Lung microvascular endothelial cell (primary cell): Measurements from ENCODE around the gene RASL11B. TPM values are rescaled to one million over a fixed set of nuclear protein-coding genes. Genes with fewer than 3 reads are reported as not detected.

ENCODE experiments used
- DNase-seq, 2 donors: peaks; one replicate each; pipeline versions ENCODE4 v3.0.0 to v3.0.0-alpha.2; 2010; ENCODE audit warnings: low read depth in 2 of 2
- total RNA-seq: library from RNA; depleted of rRNA; stranded (reverse); fragments of >200 nt; gene quantifications from 2 replicates; pipeline ENCODE4 v1.2.1, GENCODE V29; 2014

The RASL11B gene
- total RNA-seq, 1 donor from 2014 or later: under 0.01 TPM

- no peak for DNase-seq
Measured at GRCh38 chr4:52842792-52843191, 19.3 kb upstream of the RASL11B start.

- no peak for DNase-seq
Measured at GRCh38 chr4:52843351-52843750, 18.8 kb upstream of the RASL11B start.

DNA sequence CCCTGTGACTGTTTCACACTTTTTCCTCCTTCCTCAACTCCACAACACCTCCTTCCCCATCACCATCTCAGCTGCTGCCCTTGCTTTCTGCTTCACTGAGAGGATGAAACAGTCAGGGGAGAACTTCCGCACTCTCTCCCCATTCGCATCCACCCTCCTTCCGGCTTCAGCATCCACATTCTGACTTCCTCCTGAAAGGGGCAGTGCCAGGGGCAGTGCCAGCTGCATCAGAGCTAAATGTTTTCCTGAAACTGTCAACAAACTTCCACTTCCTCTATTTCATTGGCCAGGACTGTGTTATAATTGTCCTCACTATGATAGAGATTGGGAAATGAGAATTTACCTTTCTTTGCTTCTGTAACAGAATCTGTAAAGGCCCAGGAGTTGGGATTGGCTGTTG, 18.2 kb upstream of the RASL11B start:
- DNase-seq: no peak

GRCh38 chr4:52844596-52844995, 17.5 kb upstream of the RASL11B start:
- no peak for DNase-seq

DNA sequence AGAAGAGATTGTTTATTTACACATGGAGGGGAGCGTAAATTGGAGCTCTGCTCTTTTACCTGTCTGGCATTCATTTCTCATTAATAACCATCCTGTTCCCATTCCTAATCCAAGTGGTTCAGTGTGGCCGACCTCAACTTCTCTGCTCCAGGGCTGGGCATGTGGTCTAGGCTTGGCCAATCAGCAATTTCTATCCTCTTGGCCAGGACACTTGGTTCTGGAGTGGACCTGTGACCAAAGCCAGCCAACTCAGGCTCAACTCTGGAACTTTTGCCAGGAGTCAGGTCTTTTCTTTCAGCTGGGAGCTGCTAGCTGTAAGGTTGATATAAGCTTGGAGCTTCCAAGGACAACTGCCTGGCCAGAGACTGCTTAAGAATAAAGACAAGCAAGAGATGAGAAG, 15.6 kb upstream of the RASL11B start:
- DNase-seq: no peak

- no peak for DNase-seq
Measured at GRCh38 chr4:52848254-52848653, 13.9 kb upstream of the RASL11B start.

GRCh38 chr4:52850406-52851124, 11.6 kb upstream of the RASL11B start:
- no peak for DNase-seq

- no peak for DNase-seq
Measured at GRCh38 chr4:52852041-52852440, 10.1 kb upstream of the RASL11B start.

- DNase-seq: no peak
Measured at GRCh38 chr4:52852711-52853110, 9.4 kb upstream of the RASL11B start.

DNA sequence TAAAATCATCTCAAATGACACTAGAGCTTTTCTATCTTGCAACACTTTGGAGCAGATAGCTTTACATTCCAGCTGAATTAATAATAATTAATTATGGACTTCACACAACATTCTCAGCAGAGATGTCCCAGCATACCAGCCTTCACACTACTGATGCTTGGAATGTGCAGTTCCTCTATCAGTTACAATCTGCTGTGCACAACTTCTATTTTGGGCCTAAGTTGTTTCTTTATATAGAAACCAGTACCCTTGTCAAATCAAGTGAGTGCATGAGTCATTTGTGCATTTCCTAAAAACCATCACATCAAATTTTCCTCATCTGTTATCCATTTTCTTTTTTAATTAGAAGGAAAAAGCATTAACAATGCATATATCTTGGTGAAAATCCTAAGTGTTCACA, 8.8 kb upstream of the RASL11B start:
- DNase-seq: no peak

DNA sequence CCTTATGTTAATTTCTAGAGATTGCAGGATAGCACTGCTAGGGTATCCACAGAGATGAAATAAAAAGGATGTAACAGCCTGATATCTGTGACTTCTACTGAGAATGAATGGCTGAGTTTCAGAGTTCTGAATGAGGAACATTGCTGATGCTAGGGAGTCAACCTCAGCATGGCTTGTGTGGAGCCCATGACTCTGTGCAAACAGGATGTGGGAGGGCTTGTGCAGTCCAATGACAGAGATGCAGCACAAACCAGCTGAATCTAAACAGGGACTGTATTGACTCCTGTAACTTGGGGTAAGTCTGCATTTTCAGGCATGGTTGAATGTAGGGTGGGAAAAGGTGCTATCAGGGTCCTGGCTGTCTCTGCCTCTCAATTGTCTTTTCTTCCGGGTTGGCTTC, 5.3 kb upstream of the RASL11B start:
- DNase-seq: no peak

- no peak for DNase-seq
Measured at GRCh38 chr4:52860361-52860760, 1.8 kb upstream of the RASL11B start.

DNA sequence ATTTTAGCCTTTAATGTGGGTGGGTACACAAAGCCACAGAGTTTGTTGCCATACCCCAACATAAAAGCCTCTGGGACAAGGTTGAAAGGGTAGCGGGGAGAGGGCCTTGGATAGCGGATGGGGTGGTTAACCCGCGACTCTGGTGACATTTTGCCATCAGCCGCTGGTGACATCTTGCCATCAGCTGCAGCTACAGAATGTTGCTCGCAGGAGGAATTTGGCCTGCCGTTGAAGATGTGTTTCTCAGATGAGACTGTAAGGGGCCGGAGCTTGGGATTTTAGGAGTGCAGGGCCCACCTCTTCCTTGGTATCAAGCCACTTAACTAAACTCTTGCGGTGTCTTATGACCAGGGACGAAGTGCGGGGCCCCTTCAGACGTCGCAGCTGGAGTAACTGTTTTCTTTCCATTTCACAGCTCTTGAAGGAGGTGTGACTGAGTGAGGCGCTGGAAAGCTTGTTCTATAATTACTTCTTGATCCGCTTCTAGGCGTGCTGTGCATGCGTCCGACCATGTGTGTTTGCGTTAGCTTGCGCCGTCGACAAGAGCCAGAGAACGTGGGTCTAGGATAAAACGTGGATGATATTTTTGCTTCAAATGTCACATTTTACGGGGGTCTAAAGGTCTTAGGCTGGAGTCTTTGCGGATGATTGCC, 820 bp upstream of the RASL11B start:
- no peak for DNase-seq

DNA sequence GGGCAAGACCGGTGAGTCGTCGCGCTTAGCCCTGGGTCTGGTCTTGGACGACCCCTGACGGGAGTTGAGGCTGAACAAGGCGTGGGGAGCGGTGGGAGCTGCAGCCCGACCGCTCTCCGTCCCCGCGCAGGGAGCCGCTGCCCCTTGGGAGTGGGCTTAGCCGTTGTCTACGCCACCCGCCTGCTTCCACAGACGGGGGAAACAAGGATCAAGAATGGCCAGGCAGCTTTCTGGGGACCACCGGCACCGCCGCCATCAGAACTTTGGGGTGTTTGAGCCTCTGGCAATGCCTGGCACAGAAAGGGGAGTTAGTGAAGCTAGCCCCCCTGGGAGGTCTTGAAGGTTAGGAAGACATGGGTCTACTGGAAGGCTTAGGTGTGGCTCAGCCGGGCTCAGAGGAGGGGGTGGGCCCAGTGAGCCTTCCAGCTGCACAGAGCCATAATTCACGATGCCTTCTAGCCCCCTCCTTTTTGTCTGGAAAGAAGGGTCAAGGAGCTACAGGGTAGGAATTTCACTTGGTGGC, 583 bp downstream of the RASL11B start:
- DNase-seq: no peak

- DNase-seq: no peak
Measured at GRCh38 chr4:52863324-52863723, 1.2 kb downstream of the RASL11B start.

GRCh38 chr4:52864793-52865192, 2.7 kb downstream of the RASL11B start:
- peak; percentile 53 to 81 for DNase-seq

- DNase-seq: no peak
Measured at GRCh38 chr4:52865300-52865699, 3.2 kb downstream of the RASL11B start.

GRCh38 chr4:52866734-52867133, 4.6 kb downstream of the RASL11B start:
- no peak for DNase-seq

DNA sequence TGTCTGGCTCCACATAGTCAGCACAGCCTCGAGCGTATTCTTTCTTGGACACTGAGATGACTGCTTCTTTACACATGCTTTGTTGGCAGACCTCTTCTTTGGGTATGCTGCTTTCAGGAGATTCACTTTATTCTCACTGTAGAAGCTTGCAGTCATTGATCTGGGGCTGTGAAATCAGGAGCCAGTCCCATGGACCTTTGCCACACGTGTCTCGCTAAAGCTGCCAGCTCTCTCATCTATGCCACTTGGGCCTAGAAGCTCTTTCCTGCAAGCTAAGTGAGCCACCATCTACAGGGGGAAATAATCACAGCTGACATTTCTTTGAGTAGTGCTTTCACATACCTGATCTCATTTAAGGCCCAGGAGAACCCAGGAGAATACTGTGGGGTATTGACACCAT, 5.0 kb downstream of the RASL11B start:
- no peak for DNase-seq

DNA sequence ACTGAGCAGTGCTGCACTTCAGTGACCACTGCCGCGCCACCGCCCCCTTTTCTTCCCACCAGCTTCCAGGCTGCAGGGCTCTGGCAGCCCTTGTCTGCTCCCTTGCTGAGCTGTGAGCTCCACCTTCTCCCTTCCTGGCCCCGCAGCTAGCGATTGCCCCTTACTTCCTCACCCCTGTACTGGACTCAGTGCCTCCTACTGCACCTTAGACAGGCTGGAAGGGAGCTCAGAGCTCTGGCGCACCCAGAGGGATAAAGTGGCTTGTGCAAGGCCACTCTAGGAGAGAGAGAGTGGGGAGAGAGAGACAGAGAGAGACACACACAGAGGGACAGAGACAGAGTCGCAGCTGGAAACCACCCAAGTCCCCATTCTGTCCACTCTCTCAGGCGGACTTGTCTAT, 6.0 kb downstream of the RASL11B start:
- DNase-seq: no peak

GRCh38 chr4:52869196-52869595, 7.1 kb downstream of the RASL11B start:
- no peak for DNase-seq

- DNase-seq: no peak
Measured at GRCh38 chr4:52869656-52870055, 7.5 kb downstream of the RASL11B start.

DNA sequence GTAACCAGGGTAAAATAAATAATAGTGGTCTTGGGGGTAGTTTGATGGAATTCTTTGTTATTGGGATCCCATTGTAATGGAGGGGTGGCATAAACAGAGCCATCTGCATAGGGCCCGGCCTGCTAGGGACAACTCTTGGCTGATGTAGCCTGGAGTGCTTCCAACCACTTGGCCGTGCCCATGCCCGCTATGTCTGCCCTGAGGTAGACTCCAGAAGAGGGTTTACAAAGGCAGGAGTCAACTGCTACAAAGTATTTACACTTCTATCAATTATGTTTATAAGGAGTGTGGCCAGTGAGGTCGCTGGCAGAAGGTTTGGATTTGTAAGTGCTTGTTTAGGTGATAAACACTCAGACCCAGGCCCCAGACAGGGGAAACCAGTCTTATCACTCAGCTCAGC, 8.1 kb downstream of the RASL11B start:
- no peak for DNase-seq
